Body of pancreas (tissue), 4 donors: ENCODE data around the gene PHOX2A. TPM values are rescaled to one million over a fixed set of nuclear protein-coding genes. Genes with fewer than 3 reads are reported as not detected.
"Not testable (repeated sequence)": the region's sequence is repeated elsewhere in the genome, so short reads cannot be mapped to it uniquely, and the experiment has no call there.

ENCODE experiments used
- ATAC-seq: fragments of 150-250 bp; one replicate; pipeline ENCODE4 v1.9.1; 2016
- DNase-seq, 4 donors: peaks; one replicate each; pipeline ENCODE4 v3.0.0-alpha.2; 2019
- H3K27ac ChIP-seq, 4 donors: fragments of 200-600 bp; sonication (generic); 1 replicate in 3 of 4; 2 replicates in 1 of 4; pipeline versions ENCODE4 v1.5.1 to v1.6.1; 2016 to 2019; ENCODE audit warnings: mild to moderate bottlenecking in 1 of 4, mixed read lengths in 1 of 4, moderate library complexity in 1 of 4
- H3K27me3 ChIP-seq, 2 donors: fragments of 200-600 bp; sonication (generic); one replicate each; pipeline ENCODE4 v1.6.0; 2016; ENCODE audit warnings: mild to moderate bottlenecking in 1 of 2
- H3K36me3 ChIP-seq, 2 donors: fragments of 200-600 bp; sonication (generic); replicated peaks in 1 of 2; 2 replicates each; pipeline ENCODE4 v1.5.1; 2016; ENCODE audit warnings: low read depth in 2 of 2; ENCODE audit not compliant: insufficient read depth in 1 of 2
- H3K4me1 ChIP-seq: fragments of 200-600 bp; sonication (generic); one replicate; pipeline ENCODE4 v1.6.0; 2016
- H3K4me3 ChIP-seq, 2 donors: fragments of 200-600 bp; sonication (generic); 1 replicate in 1 of 2; 2 replicates in 1 of 2; pipeline ENCODE4 v1.5.1; 2016 to 2019
- H3K9me3 ChIP-seq, 3 donors: fragments of 200-600 bp; sonication (generic); 1 replicate in 2 of 3; 2 replicates in 1 of 3; pipeline ENCODE4 v1.5.1; 2016
- CTCF ChIP-seq, 7 experiments: fragments of 450-650 bp in 4 of 7; fragments of 200-600 bp in 3 of 7; sonication (generic) in 3 of 7; IDR thresholded peaks; one replicate each; pipeline ENCODE4 v1.5.1; 2016 to 2019; ENCODE audit warnings: antibody characterized with exemption in 7 of 7
- POLR2A ChIP-seq, 3 donors: fragments of 450-650 bp; IDR thresholded peaks; one replicate each; pipeline ENCODE4 v1.6.1; 2016; ENCODE audit warnings: antibody characterized with exemption in 3 of 3, mild to moderate bottlenecking in 2 of 3
- WGBS, 2 donors: methylation state at CpG; one replicate each; pipeline ENCODE4 v1.1.5; 2017; 5-methylcytosine and 5-hydroxymethylcytosine counted together
- intact Hi-C: fragments of 100-400 bp; cut with DNase I; formaldehyde crosslinking; loops from one replicate; pipeline ENCODE4 v1.15.1; 2023
- total RNA-seq, 2 donors: library from RNA; depleted of rRNA; stranded (reverse); fragments of >200 nt; gene quantifications; one replicate each; pipeline ENCODE4 v1.1.0, GENCODE V29; 2016

Gene PHOX2A
- total RNA-seq, 2 donors from 2014 or later, result not detected

- Histone ChIP-seq H3K36me3 (no peaks in the 10 kb centered on the region), H3K27ac (no peak overlapping the region), H3K27me3 (no peaks in the 10 kb centered on the region), H3K9me3 (no peaks in the 10 kb centered on the region), H3K4me1 (no peaks in the 10 kb centered on the region), H3K4me3 (no peak overlapping the region)
- ATAC-seq (no peak), DNase-seq (no peak)
- TF ChIP-seq CTCF (IDR thresholded peaks at IDR 0.05) (no peak), POLR2A (IDR thresholded peaks at IDR 0.05) (no peak)
- intact Hi-C loops, result no loop called here
- WGBS, 2 donors, result 61 to 87% methylated on average over 2 to 3 of the region's 3 CpGs
These were observed 35.7 kb downstream of the PHOX2A start for GRCh38 chr11:72208281-72208680.

- H3K4me1 ChIP-seq, H3K27ac ChIP-seq, ATAC-seq, H3K4me3 ChIP-seq, H3K36me3 ChIP-seq, DNase-seq, H3K27me3 ChIP-seq, intact Hi-C loops, H3K9me3 ChIP-seq: not testable (repeated sequence)
- WGBS, 2 donors, result 88% methylated on average over 2 of the region's 2 CpGs; no CpG with 5 or more reads in 1 of the 2 donors
These were observed 37.2 kb downstream of the PHOX2A start for GRCh38 chr11:72206794-72207193.

- Histone ChIP-seq H3K36me3 (no peaks in the 10 kb centered on the region), H3K27me3 (no peaks in the 10 kb centered on the region), H3K27ac (no peak overlapping the region), H3K4me3 (no peak overlapping the region), H3K9me3 (no peaks in the 10 kb centered on the region), H3K4me1 (no peaks in the 10 kb centered on the region)
- no peak for DNase-seq
- intact Hi-C loops, result no loop called here
- TF ChIP-seq CTCF (IDR thresholded peaks at IDR 0.05) (no peak), POLR2A (IDR thresholded peaks at IDR 0.05) (no peak)
- no peak for ATAC-seq
These were observed 39.1 kb downstream of the PHOX2A start for GRCh38 chr11:72204886-72205285.

- Histone ChIP-seq H3K9me3 (no peaks in the 10 kb centered on the region), H3K27me3 (no peaks in the 10 kb centered on the region), H3K4me3 (no peak overlapping the region), H3K27ac (no peak overlapping the region), H3K4me1 (no peaks in the 10 kb centered on the region), H3K36me3 (no peaks in the 10 kb centered on the region)
- intact Hi-C loops, result no loop called here
- DNase-seq, result no peak
- TF ChIP-seq CTCF (IDR thresholded peaks at IDR 0.05) (no peak), POLR2A (IDR thresholded peaks at IDR 0.05) (no peak)
- WGBS, 2 donors, result 63 to 75% methylated on average over 2 of the region's 2 CpGs
- ATAC-seq, result no peak
These were observed 40.8 kb downstream of the PHOX2A start for GRCh38 chr11:72203163-72203562.

GRCh38 chr11:72202571-72202970, 41.4 kb downstream of the PHOX2A start:
- H3K36me3 ChIP-seq, result no peaks in the 10 kb centered on the region
- no peak for TF ChIP-seq POLR2A (IDR thresholded peaks at IDR 0.05)
- no peak for TF ChIP-seq CTCF (IDR thresholded peaks at IDR 0.05)
- no peak overlapping the region for H3K4me3 ChIP-seq
- no peaks in the 10 kb centered on the region for H3K9me3 ChIP-seq
- intact Hi-C loops, result no loop called here
- ATAC-seq, result no peak
- no peak for DNase-seq
- WGBS, 2 donors, result 90 to 97% methylated on average over 6 of the region's 6 CpGs
- no peaks in the 10 kb centered on the region for H3K4me1 ChIP-seq
- no peaks in the 10 kb centered on the region for H3K27me3 ChIP-seq
- H3K27ac ChIP-seq, result no peak overlapping the region

GRCh38 chr11:72201445-72201844, 42.5 kb downstream of the PHOX2A start:
- H3K4me1 ChIP-seq, DNase-seq, H3K36me3 ChIP-seq, H3K9me3 ChIP-seq, ATAC-seq, H3K27ac ChIP-seq, H3K4me3 ChIP-seq, intact Hi-C loops, H3K27me3 ChIP-seq: not testable (repeated sequence)
- 88 to 90% methylated on average over 43 of the region's 43 CpGs for WGBS, 2 donors
